LNCAP (cell line): ENCODE data around the gene DSEL.
A peak's percentile ranks its signal among the peaks of the same experiment; 100 is the strongest.

Experiments used
- CTCF ChIP-seq: fragments of 450-650 bp; IDR thresholded peaks from 2 replicates; pipeline ENCODE4 v1.5.1; 2017; ENCODE audit warnings: mild to moderate bottlenecking

Gene DSEL

GRCh38 chr18:67525328-67526099, 9.0 kb upstream of the DSEL start:
- TF ChIP-seq CTCF: no peak

- TF ChIP-seq CTCF: no peak
Observed at GRCh38 chr18:67520351-67520921, 3.9 kb upstream of the DSEL start.

- TF ChIP-seq CTCF: no peak
Observed at GRCh38 chr18:67519592-67519991, 3.1 kb upstream of the DSEL start.

- TF ChIP-seq CTCF: no peak
Observed at GRCh38 chr18:67518566-67518965, 2.0 kb upstream of the DSEL start.

GRCh38 chr18:67517444-67517765, 885 bp upstream of the DSEL start:
- TF ChIP-seq CTCF: no peak

GRCh38 chr18:67515942-67516538, 480 bp downstream of the DSEL start:
- TF ChIP-seq CTCF: peak; percentile 85

GRCh38 chr18:67514901-67515540, 1.5 kb downstream of the DSEL start:
- no peak for TF ChIP-seq CTCF
